ENCODE data around the gene TLE6. TPM values are rescaled to one million over a fixed set of nuclear protein-coding genes. Genes with fewer than 3 reads are reported as not detected.

Gene TLE6
- total and polyA plus RNA-seq, 2 of the 8 experiments (the other 6 are each of a cell fraction or from before 2014, with no cell fraction given), result 2.5 to 2.9 TPM

- ChIA-PET POLR2A (ENCODE audit: partially characterized antibody) (interaction anchor here (1.4 to 2.5 kb wide), 3 partner anchors 15 to 39 kb away, joined by 4 to 9 read pairs (median 5); no protein-coding TSS in a partner anchor), CTCF (ENCODE audit: partially characterized antibody) (interaction anchor here (0.6 to 1.5 kb wide), 4 partner anchors 10 to 112 kb away, joined by 3 to 4 read pairs (median 4); no protein-coding TSS in a partner anchor)
- H4K5ac ChIP-seq (ENCODE audit: insufficient read length, low read depth, low read length), result no peak overlapping the region
- no peaks in the 10 kb centered on the region for H3K36me3 ChIP-seq (ENCODE audit: control insufficient read depth in 2 of 4, insufficient read depth in 4 of 4, low read length in 3 of 4)
- FAIRE-seq (no peak), DNase-seq (ENCODE audit: low read depth in 1 of 2, low spot score in 2 of 2) (no peak)
- H2BK20ac ChIP-seq (ENCODE audit: low read length), result no peak overlapping the region
- H2AK5ac ChIP-seq (ENCODE audit: low read depth, low read length), result no peak overlapping the region
- no peak overlapping the region for H2BK12ac ChIP-seq (ENCODE audit: low read depth, low read length)
- no peak overlapping the region for H2BK120ac ChIP-seq (replicated peaks; ENCODE audit: low read depth, low read length)
- H3K79me2 ChIP-seq (ENCODE audit: control insufficient read depth in 1 of 2, insufficient read depth in 2 of 2, low read length in 2 of 2), result no peaks in the 10 kb centered on the region
- H3K4me3 ChIP-seq (ENCODE audit: extremely low read depth in 1 of 4, insufficient read depth in 2 of 4, low read depth in 3 of 4, low read length in 4 of 4), result no peak overlapping the region
- no peak overlapping the region for H3K4me2 ChIP-seq (ENCODE audit: insufficient read depth in 1 of 2, low read depth in 2 of 2, low read length in 2 of 2)
- H3K18ac ChIP-seq (ENCODE audit: extremely low read depth, low read length), result no peak overlapping the region
- H3K79me1 ChIP-seq (ENCODE audit: low read depth, low read length), result no peaks in the 10 kb centered on the region
- H3K27me3 ChIP-seq (replicated peaks in 1 of 4; ENCODE audit: control insufficient read depth in 3 of 4, extremely low read depth in 1 of 4, insufficient read depth in 3 of 4, low read length in 3 of 4), result no peaks in the 10 kb centered on the region
- peaks cover 0 to 7% (median 0%) of the 10 kb centered on the region in 4 experiments; a peak in 3 of 7 replicates for H3K4me1 ChIP-seq (replicated peaks in 1 of 4; ENCODE audit: control insufficient read depth in 3 of 4, insufficient read depth in 4 of 4, low read length in 3 of 4)
- H4K8ac ChIP-seq (ENCODE audit: extremely low read depth, insufficient read depth, low read length), result no peak overlapping the region
- no peaks in the 10 kb centered on the region for H3K9me3 ChIP-seq (ENCODE audit: insufficient read depth in 2 of 2, low read depth in 1 of 2, low read length in 1 of 2)
- no peak overlapping the region for H2BK5ac ChIP-seq (ENCODE audit: low read depth, low read length)
- no peak overlapping the region for H3K4ac ChIP-seq (replicated peaks; ENCODE audit: insufficient read length, low read depth, low read length)
- H2AFZ ChIP-seq (ENCODE audit: low read length), result no peak overlapping the region
- TF ChIP-seq NANOG (IDR thresholded peaks at IDR 0.05; ENCODE audit: insufficient read depth, low read depth, low read length, poor library complexity, severe bottlenecking) (no peak), RFX5 (IDR thresholded peaks at IDR 0.05; ENCODE audit: borderline replicate concordance, low read depth, low read length) (no peak), KDM4A (IDR thresholded peaks at IDR 0.05; ENCODE audit: low read depth, low read length, severe bottlenecking) (no peak)
- H3K14ac ChIP-seq (ENCODE audit: insufficient read length), result no peak overlapping the region
- no peak overlapping the region for H3K23ac ChIP-seq (ENCODE audit: insufficient read length)
- no peak overlapping the region for H3K27ac ChIP-seq (ENCODE audit: low read depth, low read length)
- no peaks in the 10 kb centered on the region for H4K20me1 ChIP-seq (replicated peaks in 1 of 2; ENCODE audit: control insufficient read depth in 1 of 2, insufficient read depth in 2 of 2, low read length in 2 of 2)
- no peak overlapping the region for H3K56ac ChIP-seq (replicated peaks; ENCODE audit: insufficient read length, low read depth, low read length)
- WGBS, 2 experiments (ENCODE audit: extremely low coverage in 1 of 2, insufficient coverage in 1 of 2, insufficient read length in 1 of 2, insufficient replicate concordance in 2 of 2, low coverage in 1 of 2, low lambda C conversion rate in 2 of 2, missing lambda C conversion rate in 1 of 2), result 90% methylated on average over 7 of the region's 7 CpGs; no CpG with 5 or more reads in 1 of the 2 experiments
- H2BK15ac ChIP-seq (ENCODE audit: low read length), result no peak overlapping the region
- H4K91ac ChIP-seq (replicated peaks; ENCODE audit: insufficient read length, low read length), result no peak overlapping the region
- H3K23me2 ChIP-seq (ENCODE audit: low read depth, low read length), result no peaks in the 10 kb centered on the region
- H3K9ac ChIP-seq (replicated peaks in 1 of 4; ENCODE audit: extremely low read depth in 1 of 4, low read depth in 3 of 4, low read length in 3 of 4), result 0 out of 7 replicates have a peak overlapping the region, but pooled peaks of 1 of the 4 experiments have one; percentile 26
Observed at GRCh38 chr19:3013263-3013725, 35.9 kb downstream of the TLE6 start.
